ENCODE measurements around the gene USP11. TPM values are rescaled to one million over a fixed set of nuclear protein-coding genes. Genes with fewer than 3 reads are reported as not detected.

The USP11 gene
- total and polyA plus RNA-seq, 11 donors: 17.9 to 68.9 (median 42.9) TPM

- H3K27me3 ChIP-seq: no peaks in the 10 kb centered on the region
- no peak for TF ChIP-seq POLR2A (IDR thresholded peaks at IDR 0.05)
- ATAC-seq: no peak
- H3K4me1 ChIP-seq: peaks cover 0 to 33% (median 8%) of the 10 kb centered on the region in 12 donors
- WGBS, 4 donors: 88 to 93% (median 91%) methylated on average over 8 to 13 of the region's 13 CpGs
- DNase-seq: no peak
- intact Hi-C loops (cut with DNase I): no loop called here
- peaks cover 0 to 58% (median 50%) of the 10 kb centered on the region in 9 donors for H3K36me3 ChIP-seq
- H3K4me3 ChIP-seq: no peak overlapping the region
- no peak overlapping the region for H3K27ac ChIP-seq
- no peaks in the 10 kb centered on the region for H3K9me3 ChIP-seq
These were observed 9.1 kb upstream of the USP11 start for GRCh38 chrX:47223476-47224250.

- Histone ChIP-seq H3K9me3 (no peaks in the 10 kb centered on the region), H3K27ac (no peak overlapping the region), H3K4me1 (peaks cover 0 to 26% (median 7%) of the 10 kb centered on the region in 12 donors), H3K36me3 (peaks cover 0 to 64% (median 57%) of the 10 kb centered on the region in 9 donors), H3K27me3 (no peaks in the 10 kb centered on the region), H3K4me3 (no peak overlapping the region)
- DNase-seq: no peak
- WGBS, 4 donors: 86 to 93% (median 90%) methylated on average over 17 of the region's 17 CpGs
- intact Hi-C loops (cut with DNase I): no loop called here
- ATAC-seq: no peak
- TF ChIP-seq CTCF (IDR thresholded peaks at IDR 0.05) (no peak), POLR2A (IDR thresholded peaks at IDR 0.05) (no peak)
These were observed 8.4 kb upstream of the USP11 start for GRCh38 chrX:47224266-47224895.

GRCh38 chrX:47224896-47225290, 7.9 kb upstream of the USP11 start:
- H3K27me3 ChIP-seq: no peaks in the 10 kb centered on the region
- peaks cover 0 to 66% (median 59%) of the 10 kb centered on the region in 9 donors for H3K36me3 ChIP-seq
- 88 to 96% (median 90%) methylated on average over 4 of the region's 4 CpGs for WGBS, 4 donors
- intact Hi-C loops (cut with DNase I): no loop called here
- TF ChIP-seq POLR2A (IDR thresholded peaks at IDR 0.05) (no peak), CTCF (IDR thresholded peaks at IDR 0.05) (no peak)
- H3K4me3 ChIP-seq: no peak overlapping the region
- no peak for ATAC-seq
- no peaks in the 10 kb centered on the region for H3K9me3 ChIP-seq
- no peak for DNase-seq
- peaks cover 0 to 21% (median 6%) of the 10 kb centered on the region in 12 donors for H3K4me1 ChIP-seq
- no peak overlapping the region for H3K27ac ChIP-seq

GRCh38 chrX:47226071-47226470, 6.7 kb upstream of the USP11 start:
- Histone ChIP-seq H3K27ac (no peak overlapping the region), H3K36me3 (peaks cover 0 to 66% (median 59%) of the 10 kb centered on the region in 9 donors), H3K4me3 (no peak overlapping the region), H3K4me1 (peaks cover 0 to 9% (median 0%) of the 10 kb centered on the region in 12 donors), H3K9me3 (no peaks in the 10 kb centered on the region), H3K27me3 (no peaks in the 10 kb centered on the region)
- WGBS, 4 donors: 80 to 91% (median 90%) methylated on average over 5 to 6 of the region's 6 CpGs
- DNase-seq (no peak), ATAC-seq (no peak)
- intact Hi-C loops (cut with DNase I): no loop called here
- TF ChIP-seq POLR2A (IDR thresholded peaks at IDR 0.05): no peak
- TF ChIP-seq CTCF (IDR thresholded peaks at IDR 0.05): no peak
